HG03159 (cell line): ENCODE measurements around the gene FAM234B.
A peak's percentile ranks its signal among the peaks of the same experiment; 100 is the strongest.
"Not testable (repeated sequence)": the region's sequence is repeated elsewhere in the genome, so short reads cannot be mapped to it uniquely, and the experiment has no call there.

Experiments
- ATAC-seq: cut with Tn5 transposase; IDR thresholded peaks from one replicate; pipeline ENCODE4 v1.9.1; 2021; ENCODE audit warnings: mild to moderate bottlenecking, moderate library complexity; ENCODE audit not compliant: unreplicated experiment

The FAM234B gene

GRCh38 chr12:13022851-13023271, 21.3 kb upstream of the FAM234B start:
- no peak for ATAC-seq

- ATAC-seq: no peak
These were observed 20.2 kb upstream of the FAM234B start for GRCh38 chr12:13023811-13024530.

GRCh38 chr12:13024531-13024916, 19.7 kb upstream of the FAM234B start:
- ATAC-seq: no peak

GRCh38 chr12:13026286-13026685, 17.9 kb upstream of the FAM234B start:
- no peak for ATAC-seq

- ATAC-seq: no peak
These were observed 17.1 kb upstream of the FAM234B start for GRCh38 chr12:13027032-13027431.

- ATAC-seq: no peak
These were observed 16.7 kb upstream of the FAM234B start for GRCh38 chr12:13027508-13027907.

GRCh38 chr12:13028825-13029570, 15.2 kb upstream of the FAM234B start:
- ATAC-seq: no peak

- no peak for ATAC-seq
These were observed 13.5 kb upstream of the FAM234B start for GRCh38 chr12:13030541-13031291.

GRCh38 chr12:13032164-13032563, 12.0 kb upstream of the FAM234B start:
- no peak for ATAC-seq

GRCh38 chr12:13033476-13033875, 10.7 kb upstream of the FAM234B start:
- ATAC-seq: no peak

GRCh38 chr12:13035335-13035734, 8.8 kb upstream of the FAM234B start:
- ATAC-seq: not testable (repeated sequence)

GRCh38 chr12:13036881-13037280, 7.3 kb upstream of the FAM234B start:
- no peak for ATAC-seq

GRCh38 chr12:13038491-13039161, 5.6 kb upstream of the FAM234B start:
- no peak for ATAC-seq

- no peak for ATAC-seq
These were observed 4.7 kb upstream of the FAM234B start for GRCh38 chr12:13039328-13039956.

- ATAC-seq: no peak
These were observed 3.0 kb upstream of the FAM234B start for GRCh38 chr12:13041224-13041623.

- ATAC-seq: no peak
These were observed 1.4 kb upstream of the FAM234B start for GRCh38 chr12:13042666-13043230.

GRCh38 chr12:13044906-13045299, 722 bp downstream of the FAM234B start:
- no peak for ATAC-seq

GRCh38 chr12:13045816-13046215, 1.6 kb downstream of the FAM234B start:
- no peak for ATAC-seq

- peak; percentile 57 for ATAC-seq
These were observed 2.8 kb downstream of the FAM234B start for GRCh38 chr12:13046964-13047363.

GRCh38 chr12:13049816-13050215, 5.6 kb downstream of the FAM234B start:
- no peak for ATAC-seq
